Duodenal mucosa (tissue), 2 donors: ENCODE data around the gene TCF7L1.

Experiments used
- H3K27ac ChIP-seq: one replicate; pipeline ENCODE4 v1.7.0; 2013; ENCODE audit warnings: low read depth, low read length
- H3K27me3 ChIP-seq, 2 donors: one replicate each; pipeline ENCODE4 v1.7.0; 2013; ENCODE audit warnings: low read length in 2 of 2, control low read depth in 1 of 2; ENCODE audit not compliant: insufficient read depth in 2 of 2, control insufficient read depth in 1 of 2
- H3K36me3 ChIP-seq, 2 donors: one replicate each; pipeline ENCODE4 v1.7.0; 2013; ENCODE audit warnings: low read length in 2 of 2, control low read depth in 1 of 2; ENCODE audit not compliant: insufficient read depth in 2 of 2, control insufficient read depth in 1 of 2
- H3K4me1 ChIP-seq, 2 donors: one replicate each; pipeline ENCODE4 v1.7.0; 2013; ENCODE audit warnings: low read length in 2 of 2, control low read depth in 1 of 2; ENCODE audit not compliant: insufficient read depth in 2 of 2, control insufficient read depth in 1 of 2
- H3K4me3 ChIP-seq, 2 donors: one replicate each; pipeline ENCODE4 v1.7.0; 2013; ENCODE audit warnings: low read length in 2 of 2, low read depth in 1 of 2
- H3K9ac ChIP-seq, 2 donors: one replicate each; pipeline ENCODE4 v1.7.0; 2013; ENCODE audit warnings: low read length in 2 of 2, low read depth in 1 of 2
- H3K9me3 ChIP-seq, 2 donors: one replicate each; pipeline ENCODE4 v1.7.0; 2013; ENCODE audit warnings: low read length in 2 of 2, control low read depth in 1 of 2; ENCODE audit not compliant: control insufficient read depth in 1 of 2

Gene TCF7L1

DNA sequence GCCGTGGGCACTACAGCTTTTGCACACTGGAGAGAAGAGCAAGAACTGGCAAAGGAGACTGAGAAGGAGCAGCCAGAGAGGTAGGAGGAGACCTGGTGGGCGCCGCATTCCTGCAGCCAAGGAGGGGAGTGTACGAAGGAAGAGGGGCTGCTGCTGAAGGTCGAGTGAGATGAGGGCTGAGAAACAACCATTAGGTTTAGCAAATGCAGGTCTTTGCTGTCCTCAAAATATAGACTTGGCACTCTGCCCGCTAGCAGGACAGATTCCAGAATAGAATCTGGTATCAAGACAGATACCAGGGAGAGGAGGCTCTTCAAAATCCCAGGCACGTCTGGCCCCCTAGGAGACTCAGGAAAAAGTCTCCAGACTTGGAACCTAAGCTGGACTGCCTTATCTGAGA, 111.6 kb downstream of the TCF7L1 start:
- Histone ChIP-seq H3K36me3 (no peaks in the 10 kb centered on the region), H3K4me3 (no peak overlapping the region), H3K27me3 (peaks cover 0 to 3% of the 10 kb centered on the region in 2 donors), H3K4me1 (peaks cover 13 to 15% of the 10 kb centered on the region in 2 donors), H3K9me3 (no peaks in the 10 kb centered on the region), H3K9ac (no peak overlapping the region), H3K27ac (no peak overlapping the region)

GRCh38 chr2:85245891-85246290, 112.7 kb downstream of the TCF7L1 start:
- no peak overlapping the region for H3K27ac ChIP-seq
- no peak overlapping the region for H3K9ac ChIP-seq
- no peak overlapping the region for H3K4me3 ChIP-seq
- no peaks in the 10 kb centered on the region for H3K36me3 ChIP-seq
- no peaks in the 10 kb centered on the region for H3K9me3 ChIP-seq
- H3K27me3 ChIP-seq, result no peaks in the 10 kb centered on the region
- peaks cover 13 to 16% of the 10 kb centered on the region in 2 donors for H3K4me1 ChIP-seq

GRCh38 chr2:85246348-85246747, 113.2 kb downstream of the TCF7L1 start:
- Histone ChIP-seq H3K27me3 (no peaks in the 10 kb centered on the region), H3K9ac (no peak overlapping the region), H3K4me3 (no peak overlapping the region), H3K36me3 (no peaks in the 10 kb centered on the region), H3K9me3 (no peaks in the 10 kb centered on the region), H3K4me1 (peaks cover 13 to 16% of the 10 kb centered on the region in 2 donors), H3K27ac (no peak overlapping the region)

GRCh38 chr2:85247610-85248009, 114.4 kb downstream of the TCF7L1 start:
- Histone ChIP-seq H3K4me1 (peaks cover 13 to 16% of the 10 kb centered on the region in 2 donors), H3K4me3 (no peak overlapping the region), H3K27me3 (no peaks in the 10 kb centered on the region), H3K27ac (no peak overlapping the region), H3K36me3 (no peaks in the 10 kb centered on the region), H3K9ac (no peak overlapping the region), H3K9me3 (no peaks in the 10 kb centered on the region)

- Histone ChIP-seq H3K9me3 (no peaks in the 10 kb centered on the region), H3K27ac (no peak overlapping the region), H3K4me1 (peaks cover 9 to 16% of the 10 kb centered on the region in 2 donors), H3K4me3 (peak overlapping the region in 1 of 2 donors; percentile 2), H3K27me3 (no peaks in the 10 kb centered on the region), H3K36me3 (no peaks in the 10 kb centered on the region), H3K9ac (no peak overlapping the region)
These were observed 115.7 kb downstream of the TCF7L1 start for GRCh38 chr2:85248773-85249509.

GRCh38 chr2:85250045-85250444, 116.9 kb downstream of the TCF7L1 start:
- Histone ChIP-seq H3K4me1 (peaks cover 9 to 18% of the 10 kb centered on the region in 2 donors), H3K36me3 (no peaks in the 10 kb centered on the region), H3K27ac (no peak overlapping the region), H3K4me3 (no peak overlapping the region), H3K9ac (no peak overlapping the region), H3K9me3 (no peaks in the 10 kb centered on the region), H3K27me3 (no peaks in the 10 kb centered on the region)

GRCh38 chr2:85251070-85251616, 118.0 kb downstream of the TCF7L1 start:
- no peaks in the 10 kb centered on the region for H3K27me3 ChIP-seq
- H3K4me1 ChIP-seq, result peaks cover 13 to 20% of the 10 kb centered on the region in 2 donors
- H3K36me3 ChIP-seq, result no peaks in the 10 kb centered on the region
- H3K27ac ChIP-seq, result no peak overlapping the region
- H3K9ac ChIP-seq, result no peak overlapping the region
- H3K4me3 ChIP-seq, result no peak overlapping the region
- no peaks in the 10 kb centered on the region for H3K9me3 ChIP-seq

DNA sequence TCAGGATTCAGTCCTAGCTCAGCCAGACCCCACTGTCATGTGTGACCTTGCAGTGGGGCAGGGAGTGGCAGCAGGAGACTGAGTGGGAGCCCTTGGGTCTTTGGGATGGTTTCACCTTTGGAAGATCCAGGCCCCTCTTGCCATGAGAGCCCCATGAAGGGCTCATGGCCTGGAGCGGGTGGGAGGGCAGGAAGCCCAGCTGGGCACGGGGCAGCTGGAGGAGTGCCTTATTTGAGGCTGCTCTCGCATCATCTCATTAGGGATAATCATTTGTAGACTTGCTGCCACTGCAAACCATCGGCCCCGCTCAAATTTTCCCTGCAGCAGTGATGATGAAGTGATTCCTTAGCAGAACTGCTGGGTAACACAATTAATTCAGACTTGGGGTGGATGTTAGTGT, 120.7 kb downstream of the TCF7L1 start:
- Histone ChIP-seq H3K4me1 (peaks cover 17 to 21% of the 10 kb centered on the region in 2 donors), H3K4me3 (no peak overlapping the region), H3K9ac (no peak overlapping the region), H3K27ac (no peak overlapping the region), H3K9me3 (no peaks in the 10 kb centered on the region), H3K36me3 (no peaks in the 10 kb centered on the region), H3K27me3 (no peaks in the 10 kb centered on the region)

- Histone ChIP-seq H3K9ac (no peak overlapping the region), H3K4me3 (no peak overlapping the region), H3K27me3 (no peaks in the 10 kb centered on the region), H3K4me1 (peaks cover 13 to 15% of the 10 kb centered on the region in 2 donors), H3K27ac (no peak overlapping the region), H3K36me3 (no peaks in the 10 kb centered on the region), H3K9me3 (no peaks in the 10 kb centered on the region)
These were observed 121.5 kb downstream of the TCF7L1 start for GRCh38 chr2:85254540-85255300.

- Histone ChIP-seq H3K4me1 (peaks cover 11 to 15% of the 10 kb centered on the region in 2 donors), H3K9me3 (no peaks in the 10 kb centered on the region), H3K9ac (no peak overlapping the region), H3K4me3 (no peak overlapping the region), H3K27ac (no peak overlapping the region), H3K36me3 (no peaks in the 10 kb centered on the region), H3K27me3 (no peaks in the 10 kb centered on the region)
These were observed 122.2 kb downstream of the TCF7L1 start for GRCh38 chr2:85255456-85255812.
